ENCODE measurements around the gene CISD3. TPM values are rescaled to one million over a fixed set of nuclear protein-coding genes. Genes with fewer than 3 reads are reported as not detected.
A peak's percentile ranks its signal among the peaks of the same experiment; 100 is the strongest.

Gene CISD3
- total and polyA plus RNA-seq, 10 of the 15 experiments (the other 5 are each of a cell fraction or from before 2014, with no cell fraction given), result 2.6 to 38.1 (median 8.1) TPM

GRCh38 chr17:38727736-38728135 lies 2.4 kb upstream of the CISD3 start:
- Histone ChIP-seq H3K4me3 (no peak overlapping the region), H3K9me3 (replicated peaks; ENCODE audit: control insufficient read depth, insufficient read depth, low read length) (no peaks in the 10 kb centered on the region; the same call in 2 of the 3 replicates), H3K27ac (ENCODE audit: control insufficient read depth, insufficient read depth) (peak overlapping the region; percentile 73), H3K36me3 (ENCODE audit: control insufficient read depth in 2 of 2, insufficient read depth in 2 of 2, low read length in 1 of 2) (peaks cover 4 to 5% of the 10 kb centered on the region in 2 experiments; a peak in 3 of 4 replicates), H3K79me2 (ENCODE audit: control insufficient read depth, insufficient read depth, low read length) (peaks cover 13% of the 10 kb centered on the region), H3K27me3 (replicated peaks in 1 of 2; ENCODE audit: control insufficient read depth in 2 of 2, insufficient read depth in 2 of 2, low read length in 1 of 2) (no peaks in the 10 kb centered on the region), H3K4me2 (ENCODE audit: control insufficient read depth, insufficient read depth) (peak overlapping the region; percentile 59), H3K9ac (ENCODE audit: control insufficient read depth, insufficient read depth, low read length) (no peak overlapping the region), H3K4me1 (ENCODE audit: control insufficient read depth, insufficient read depth, low read length) (peaks cover 38% of the 10 kb centered on the region), H2AFZ (ENCODE audit: control insufficient read depth, low read depth, low read length) (peak overlapping the region; percentile 7; the same call in 1 of the 2 replicates), H4K20me1 (ENCODE audit: control insufficient read depth, insufficient read depth) (no peaks in the 10 kb centered on the region)
- TF ChIP-seq E4F1 (IDR thresholded peaks at IDR 0.05; ENCODE audit: borderline replicate concordance, partially characterized antibody), result no peak
- peak in 1 of 2 experiments; percentile 43; a peak in 1 of 3 replicates for TF ChIP-seq EGR1 (IDR thresholded peaks at IDR 0.05; ENCODE audit: borderline replicate concordance in 1 of 2, low read depth in 2 of 2, low read length in 2 of 2)
- SMC1A ChIA-PET (ENCODE audit: uncharacterized antibody, unreplicated experiment), result interaction anchor here (1.1 to 2.9 kb wide), 4 partner anchors 9 to 50 kb away, joined by 4 to 12 read pairs (median 6); no protein-coding TSS in a partner anchor
- 59% methylated on average over 5 of the region's 5 CpGs for WGBS (ENCODE audit: insufficient coverage, insufficient replicate concordance, low lambda C conversion rate, missing lambda C conversion rate)
- ATAC-seq (no peak), FAIRE-seq (no peak), DNase-seq (ENCODE audit: low read depth, low spot score) (no peak)
- in situ Hi-C loops (cut with MboI) (no loop called here), intact Hi-C loops (cut with micrococcal nuclease; ENCODE audit: unreplicated experiment) (no loop called here)
- CTCF ChIA-PET, result interaction anchor here (1.3 to 3.6 kb wide), 3 partner anchors 21 to 169 kb away, joined by 3 to 36 read pairs (median 8); partner anchors contain the start of gene EPOP
- POLR2A ChIA-PET, result interaction anchor here (1.2 to 2.2 kb wide), 2 partner anchors 21 to 23 kb away, joined by 3 to 9 read pairs; partner anchors contain the start of gene MLLT6
- RAD21 ChIA-PET (ENCODE audit: unreplicated experiment), result interaction anchor here (0.8 to 1.1 kb wide), 2 partner anchors 21 to 71 kb away, joined by 3 read pairs; partner anchors contain the start of gene PIP4K2B
- TSS peak; percentile 53 for BruUV-seq (replicated peaks)

Data from GM12878 (cell line).